K562 (cell line): ENCODE results near the gene LAPTM5. TPM values are rescaled to one million over a fixed set of nuclear protein-coding genes. Genes with fewer than 3 reads are reported as not detected.

ENCODE experiments used
- ARID1B ChIP-seq: fragments of 450-650 bp; IDR thresholded peaks from 2 replicates; pipeline ENCODE4 v1.6.1; 2016; ENCODE audit warnings: antibody characterized with exemption, mild to moderate bottlenecking, inconsistent platforms
- ARID2 ChIP-seq: fragments of 450-650 bp; IDR thresholded peaks from 2 replicates; pipeline ENCODE4 v1.6.1; 2017; ENCODE audit warnings: antibody characterized with exemption, mild to moderate bottlenecking
- FOXA3 ChIP-seq, 2 experiments: fragments of 450-650 bp in 1 of 2; sonication (generic) in 1 of 2; formaldehyde crosslinking; IDR thresholded peaks in 1 of 2; conservative IDR thresholded peaks in 1 of 2; 2 replicates each; pipeline versions ENCODE4 v1.4.0 to v1.8.0; 2020 to 2022; ENCODE audit warnings: mild to moderate bottlenecking in 2 of 2, missing genetic modification reagents in 1 of 2
- FOXP4 ChIP-seq: sonication (generic); formaldehyde crosslinking; IDR thresholded peaks from 2 replicates; pipeline ENCODE4 v1.8.0; 2022; ENCODE audit warnings: mild to moderate bottlenecking, missing genetic modification reagents, borderline replicate concordance
- GABPB1 ChIP-seq: sonication (generic); formaldehyde crosslinking; IDR thresholded peaks from 2 replicates; pipeline ENCODE4 v1.8.0; 2022; ENCODE audit warnings: mild to moderate bottlenecking, missing genetic modification reagents
- GATA2 ChIP-seq: sonication (generic); formaldehyde crosslinking; IDR thresholded peaks from 2 replicates; pipeline ENCODE4 v1.4.0; 2020; ENCODE audit warnings: mild to moderate bottlenecking, missing genetic modification reagents
- GMEB1 ChIP-seq: fragments of 250-450 bp; sonication (Bioruptor Pico); IDR thresholded peaks from 2 replicates; pipeline ENCODE4 v1.4.0; 2020; ENCODE audit warnings: mild to moderate bottlenecking
- HNRNPK ChIP-seq: fragments of 200-400 bp; formaldehyde crosslinking; IDR thresholded peaks from one replicate; pipeline ENCODE4 v1.6.1; 2018; ENCODE audit warnings: mild to moderate bottlenecking, low read depth, low read length; ENCODE audit not compliant: poor library complexity, severe bottlenecking
- HNRNPLL ChIP-seq: fragments of 200-400 bp; formaldehyde crosslinking; IDR thresholded peaks from 2 replicates; pipeline ENCODE4 v1.6.1; 2017; ENCODE audit warnings: low read length, low read depth, mild to moderate bottlenecking; ENCODE audit not compliant: poor library complexity, severe bottlenecking
- ID3 ChIP-seq, 2 experiments: fragments of 250-450 bp in 1 of 2; fragments of 450-650 bp in 1 of 2; sonication (Bioruptor Pico) in 1 of 2; IDR thresholded peaks; 2 replicates each; pipeline versions ENCODE4 v1.6.1 to v1.8.0; 2016 to 2021; ENCODE audit warnings: mild to moderate bottlenecking in 2 of 2, moderate library complexity in 2 of 2, missing compliant biosample characterization in 1 of 2, missing genetic modification characterization in 1 of 2
- MAFG ChIP-seq: fragments of 450-650 bp; conservative IDR thresholded peaks from 2 replicates; pipeline ENCODE4 v1.6.1; 2016; ENCODE audit warnings: missing genetic modification characterization, missing compliant biosample characterization
- NEUROD1 ChIP-seq: fragments of 150-350 bp; IDR thresholded peaks from 2 replicates; pipeline ENCODE4 v1.6.1; 2014; ENCODE audit warnings: borderline replicate concordance, low read length, low read depth; ENCODE audit not compliant: partially characterized antibody
- NR2C2 ChIP-seq, 2 experiments: fragments of 200-800 bp in 1 of 2; sonication (Bioruptor generic) in 1 of 2; sonication (generic) in 1 of 2; formaldehyde crosslinking in 1 of 2; IDR thresholded peaks; 2 replicates each; pipeline versions ENCODE4 v1.6.1 to v1.8.0; 2016 to 2022; ENCODE audit warnings: mild to moderate bottlenecking in 1 of 2, missing compliant biosample characterization in 1 of 2, missing genetic modification characterization in 1 of 2, missing genetic modification reagents in 1 of 2
- PKNOX1 ChIP-seq: fragments of 450-650 bp; IDR thresholded peaks from 2 replicates; pipeline ENCODE4 v1.6.1; 2016
- RAD51 ChIP-seq: fragments of 450-650 bp; IDR thresholded peaks from 2 replicates; pipeline ENCODE4 v1.7.1; 2016; ENCODE audit warnings: low read depth, mild to moderate bottlenecking, borderline replicate concordance
- RBM25 ChIP-seq: fragments of 200-400 bp; formaldehyde crosslinking; IDR thresholded peaks from 2 replicates; pipeline ENCODE4 v1.6.1; 2018; ENCODE audit warnings: low read length, low read depth, moderate library complexity; ENCODE audit not compliant: severe bottlenecking
- SIN3B ChIP-seq: fragments of 450-650 bp; IDR thresholded peaks from 2 replicates; pipeline ENCODE4 v1.6.1; 2017; ENCODE audit warnings: low read depth, mild to moderate bottlenecking, moderate library complexity
- VEZF1 ChIP-seq: fragments of 200-800 bp; sonication (Bioruptor generic); IDR thresholded peaks from 2 replicates; pipeline ENCODE4 v1.6.1; 2017; ENCODE audit warnings: missing genetic modification characterization, missing compliant biosample characterization
- ZBTB17 ChIP-seq: fragments of 450-650 bp; formaldehyde crosslinking; IDR thresholded peaks from 2 replicates; pipeline ENCODE4 v1.4.0; 2020; ENCODE audit warnings: mild to moderate bottlenecking
- ZNF197 ChIP-seq: fragments of 200-800 bp; sonication (Bioruptor generic); IDR thresholded peaks from 2 replicates; pipeline ENCODE4 v1.6.1; 2016; ENCODE audit warnings: low read depth, missing genetic modification characterization, missing compliant biosample characterization
- polyA plus RNA-seq, 8 experiments: library from polyadenylated mRNA; depleted of rRNA in 4 of 8; stranded (reverse) in 5 of 8; unstranded in 3 of 8; fragments of >200 nt; fragmentation: Nextera tagmentation in 2 of 8; fragmentation: Illumina TruSeq in 1 of 8; extraction: Ambion mirVana in 2 of 8; extraction: Trizol in 1 of 8; gene quantifications; 2 replicates each; pipeline versions ENCODE4 v1.2.1 to v1.2.3, GENCODE V29; 2011 to 2014; ENCODE audit warnings: inconsistent platforms in 1 of 8, missing spikeins in 1 of 8
- total RNA-seq, 7 experiments: library from RNA; depleted of rRNA in 6 of 7; stranded (reverse); fragments of >200 nt in 6 of 7; fragmentation: Illumina TruSeq in 2 of 7; extraction: Trizol in 2 of 7; gene quantifications; 2 replicates each; pipeline versions ENCODE4 v1.2.1 to v1.2.3, GENCODE V29; 2011 to 2021; ENCODE audit warnings: low replicate concordance in 1 of 7

Gene LAPTM5
- total and polyA plus RNA-seq, 9 of the 15 experiments (the other 6 are each of a cell fraction or from before 2014, with no cell fraction given), result 2.4 to 47.3 (median 20.3) TPM

- no peak for TF ChIP-seq NR2C2 (CRISPR knock-in tag; IDR thresholded peaks at IDR 0.05)
- no peak for TF ChIP-seq NR2C2 (tag; IDR thresholded peaks at IDR 0.05)
- no peak for TF ChIP-seq SIN3B
- peak; percentile 74 for TF ChIP-seq RBM25
- TF ChIP-seq GABPB1 (CRISPR knock-in tag), result no peak
- TF ChIP-seq ID3 (CRISPR knock-in tag; IDR thresholded peaks at IDR 0.05), result no peak
- 0 out of 2 replicates have a peak, but pooled peaks have one; percentile 30 for TF ChIP-seq ID3 (tag; IDR thresholded peaks at IDR 0.05)
- no peak for TF ChIP-seq FOXP4 (CRISPR knock-in tag)
- no peak for TF ChIP-seq MAFG (tag)
- TF ChIP-seq GATA2 (CRISPR knock-in tag), result peak; percentile 22; the same call in 1 of the 2 replicates
- TF ChIP-seq GMEB1 (CRISPR knock-in tag), result no peak
- TF ChIP-seq VEZF1 (CRISPR knock-in tag), result no peak
- no peak for TF ChIP-seq HNRNPLL
- TF ChIP-seq HNRNPK, result no peak
- TF ChIP-seq FOXA3 (CRISPR knock-in tag; conservative IDR thresholded peaks at IDR 0.05 in 1 of 2, IDR thresholded peaks at IDR 0.05 in 1 of 2), result no peak
- TF ChIP-seq ZBTB17 (CRISPR knock-in tag), result no peak
- no peak for TF ChIP-seq ARID1B
- TF ChIP-seq PKNOX1, result peak; percentile 32
- no peak for TF ChIP-seq ARID2
- no peak for TF ChIP-seq RAD51
- no peak for TF ChIP-seq NEUROD1
- TF ChIP-seq ZNF197 (CRISPR knock-in tag), result no peak
These were observed 7.5 kb upstream of the LAPTM5 start (continued) for GRCh38 chr1:30764939-30765555.
